Measurements from ENCODE around the gene NR1H2. TPM values are rescaled to one million over a fixed set of nuclear protein-coding genes. Genes with fewer than 3 reads are reported as not detected.
"Not testable (repeated sequence)": the region's sequence is repeated elsewhere in the genome, so short reads cannot be mapped to it uniquely, and the experiment has no call there.

NR1H2 gene
- total and polyA plus RNA-seq, 3 donors from 2014 or later = 68.0 to 96.6 (median 93.8) TPM

GRCh38 chr19:50349277-50350057 lies 26.8 kb upstream of the NR1H2 start:
- no peak for DNase-seq
- Histone ChIP-seq H3K36me3 (ENCODE audit: low read depth, missing control alignments) (no peaks in the 10 kb centered on the region), H3K27ac (no peak overlapping the region), H3K9me3 (no peaks in the 10 kb centered on the region), H3K4me3 (no peak overlapping the region), H3K4me1 (no peaks in the 10 kb centered on the region), H3K27me3 (no peaks in the 10 kb centered on the region)
- intact Hi-C loops (cut with DNase I; ENCODE audit: low total_unique reads) = loop anchor here (5.0 kb wide), 1 partner anchor 413 kb away; no protein-coding TSS in a partner anchor
- TF ChIP-seq CTCF (IDR thresholded peaks at IDR 0.05) (no peak), POLR2A (IDR thresholded peaks at IDR 0.05) (no peak)
- WGBS, 2 donors = 62 to 78% methylated on average over 22 of the region's 22 CpGs

- no peak for DNase-seq
- TF ChIP-seq POLR2A (IDR thresholded peaks at IDR 0.05) (no peak), CTCF (IDR thresholded peaks at IDR 0.05) (no peak)
- no peaks in the 10 kb centered on the region for H3K27me3 ChIP-seq
- intact Hi-C loops (cut with DNase I; ENCODE audit: low total_unique reads) = loop anchor here (5.0 kb wide), 1 partner anchor 410 kb away; no protein-coding TSS in a partner anchor
- no peaks in the 10 kb centered on the region for H3K36me3 ChIP-seq (ENCODE audit: low read depth, missing control alignments)
- WGBS, 2 donors = 68 to 76% methylated on average over 4 of the region's 4 CpGs
- H3K27ac ChIP-seq = no peak overlapping the region
- no peak overlapping the region for H3K4me3 ChIP-seq
- H3K4me1 ChIP-seq = no peaks in the 10 kb centered on the region
- H3K9me3 ChIP-seq = no peaks in the 10 kb centered on the region
Measured at GRCh38 chr19:50352242-50352641, 24.0 kb upstream of the NR1H2 start.

GRCh38 chr19:50353487-50353880 lies 22.8 kb upstream of the NR1H2 start:
- not testable (repeated sequence) for H3K9me3 ChIP-seq; H3K4me1 ChIP-seq; H3K36me3 ChIP-seq (ENCODE audit: low read depth, missing control alignments); H3K4me3 ChIP-seq; DNase-seq; H3K27me3 ChIP-seq; H3K27ac ChIP-seq
- intact Hi-C loops (cut with DNase I; ENCODE audit: low total_unique reads) = loop anchor here (5.0 kb wide), 1 partner anchor 409 kb away; no protein-coding TSS in a partner anchor
- 92 to 93% methylated on average over 7 of the region's 7 CpGs for WGBS, 2 donors

GRCh38 chr19:50356691-50357177 lies 19.5 kb upstream of the NR1H2 start:
- TF ChIP-seq POLR2A (IDR thresholded peaks at IDR 0.05) = no peak
- intact Hi-C loops (cut with DNase I; ENCODE audit: low total_unique reads) = no loop called here
- no peak for DNase-seq
- H3K4me1 ChIP-seq = no peaks in the 10 kb centered on the region
- peak overlapping the region in 1 of 2 donors; percentile 56 for H3K4me3 ChIP-seq
- no peaks in the 10 kb centered on the region for H3K27me3 ChIP-seq
- no peaks in the 10 kb centered on the region for H3K36me3 ChIP-seq (ENCODE audit: low read depth, missing control alignments)
- H3K27ac ChIP-seq = peak overlapping the region in 1 of 2 donors; percentile 89
- 35 to 37% methylated on average over 13 of the region's 13 CpGs for WGBS, 2 donors
- H3K9me3 ChIP-seq = no peaks in the 10 kb centered on the region

- no peaks in the 10 kb centered on the region for H3K4me1 ChIP-seq
- peak overlapping the region; percentile 56 to 62 for H3K4me3 ChIP-seq
- peak overlapping the region; percentile 84 to 89 for H3K27ac ChIP-seq
- H3K36me3 ChIP-seq (ENCODE audit: low read depth, missing control alignments) = no peaks in the 10 kb centered on the region
- DNase-seq = peak; percentile 89
- intact Hi-C loops (cut with DNase I; ENCODE audit: low total_unique reads) = no loop called here
- no peaks in the 10 kb centered on the region for H3K9me3 ChIP-seq
- H3K27me3 ChIP-seq = no peaks in the 10 kb centered on the region
- 7 to 20% methylated on average over 50 to 54 of the region's 54 CpGs for WGBS, 2 donors
- TF ChIP-seq CTCF (IDR thresholded peaks at IDR 0.05) (peak; percentile 79 to 94 (median 89)), POLR2A (IDR thresholded peaks at IDR 0.05) (no peak)
Measured at GRCh38 chr19:50357178-50358100, 18.8 kb upstream of the NR1H2 start.
